Measurements from ENCODE around the gene PYGB.
A peak's percentile ranks its signal among the peaks of the same experiment; 100 is the strongest.
"Not testable (repeated sequence)": the region's sequence is repeated elsewhere in the genome, so short reads cannot be mapped to it uniquely, and the experiment has no call there.

PYGB gene

GRCh38 chr20:25230166-25230831, 17.6 kb upstream of the PYGB start:
- DNase-seq (ENCODE audit: low read depth) = no peak

- no peak for DNase-seq (ENCODE audit: low read depth)
Measured at GRCh38 chr20:25233016-25233772, 14.7 kb upstream of the PYGB start.

GRCh38 chr20:25234009-25234849, 13.7 kb upstream of the PYGB start:
- DNase-seq (ENCODE audit: low read depth) = not testable (repeated sequence)

- DNase-seq (ENCODE audit: low read depth) = no peak
Measured at GRCh38 chr20:25236450-25237304, 11.2 kb upstream of the PYGB start.

- DNase-seq (ENCODE audit: low read depth) = peak; percentile 49
Measured at GRCh38 chr20:25237610-25238318, 10.1 kb upstream of the PYGB start.

- no peak for DNase-seq (ENCODE audit: low read depth)
Measured at GRCh38 chr20:25238319-25239037, 9.4 kb upstream of the PYGB start.

GRCh38 chr20:25239387-25240370, 8.2 kb upstream of the PYGB start:
- no peak for DNase-seq (ENCODE audit: low read depth)

- DNase-seq (ENCODE audit: low read depth) = not testable (repeated sequence)
Measured at GRCh38 chr20:25240851-25241658, 6.8 kb upstream of the PYGB start.

- not testable (repeated sequence) for DNase-seq (ENCODE audit: low read depth)
Measured at GRCh38 chr20:25241659-25241955, 6.3 kb upstream of the PYGB start.

- DNase-seq (ENCODE audit: low read depth) = no peak
Measured at GRCh38 chr20:25242231-25242630, 5.7 kb upstream of the PYGB start.

- DNase-seq (ENCODE audit: low read depth) = no peak
Measured at GRCh38 chr20:25243416-25243979, 4.4 kb upstream of the PYGB start.

- no peak for DNase-seq (ENCODE audit: low read depth)
Measured at GRCh38 chr20:25244976-25245375, 2.9 kb upstream of the PYGB start.

- no peak for DNase-seq (ENCODE audit: low read depth)
Measured at GRCh38 chr20:25245461-25245860, 2.4 kb upstream of the PYGB start.

GRCh38 chr20:25246182-25246999, 1.5 kb upstream of the PYGB start:
- no peak for DNase-seq (ENCODE audit: low read depth)

GRCh38 chr20:25247000-25247517, 826 bp upstream of the PYGB start:
- DNase-seq (ENCODE audit: low read depth) = no peak

- no peak for DNase-seq (ENCODE audit: low read depth)
Measured at GRCh38 chr20:25247518-25247955, 348 bp upstream of the PYGB start.

GRCh38 chr20:25248786-25249172, 894 bp downstream of the PYGB start:
- no peak for DNase-seq (ENCODE audit: low read depth)

All from activated T-cell treated with anti-CD3 and anti-CD28 coated beads for 24 hours (primary cell).